ENCODE results near the gene KCND1.

DNA sequence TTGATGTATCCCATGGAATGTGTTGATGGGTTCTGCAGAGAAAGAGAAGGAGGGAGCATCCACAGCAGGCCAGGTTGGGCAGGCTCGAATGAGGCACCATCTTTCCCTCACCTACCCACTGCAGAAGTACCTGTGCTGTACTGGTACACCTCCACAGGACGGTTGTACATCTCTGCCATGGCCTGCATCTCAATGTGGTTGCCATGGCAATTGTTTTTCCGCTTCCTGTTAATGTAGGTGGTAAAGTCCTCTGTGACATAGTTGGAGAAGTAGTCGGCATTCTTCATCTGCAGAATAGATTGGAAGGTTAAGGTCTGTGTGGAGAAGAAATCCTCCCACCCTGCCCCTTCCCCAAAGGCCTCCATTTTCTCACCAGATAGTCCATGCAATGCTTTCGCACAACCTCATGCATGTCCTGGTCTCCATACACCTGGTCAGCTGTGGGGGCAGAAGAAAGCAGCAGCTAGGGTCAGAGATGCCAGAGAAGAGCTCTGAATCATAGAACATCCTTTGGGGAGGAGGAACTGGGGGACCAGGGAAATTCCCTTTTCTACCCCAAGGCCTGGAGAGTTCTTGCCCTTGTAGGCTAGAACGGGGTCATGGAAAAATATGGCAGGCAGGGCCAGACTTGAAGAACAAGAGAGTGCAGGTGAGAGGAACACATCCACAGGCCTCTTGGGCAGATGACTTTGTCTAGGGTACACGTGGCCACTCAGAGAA is 36.9 kb downstream of the KCND1 start:
- TF ChIP-seq CTCF (optimal IDR thresholded peaks at IDR 0.05 in 1 of 3, IDR thresholded peaks at IDR 0.05 in 1 of 3, conservative IDR thresholded peaks at IDR 0.05 in 1 of 3; ENCODE audit: extremely low read depth in 1 of 3, insufficient read depth in 2 of 3, low read length in 3 of 3) = no peak
- no peak for TF ChIP-seq EZH2 (IDR thresholded peaks at IDR 0.05; ENCODE audit: low read length)

Measured in keratinocyte (primary cell).